Measurements from ENCODE around the gene SUMO1. TPM values are rescaled to one million over a fixed set of nuclear protein-coding genes. Genes with fewer than 3 reads are reported as not detected.

Gene SUMO1
- total RNA-seq, 2 donors from 2014 or later: 72.5 to 76.4 TPM

- ATAC-seq: no peak
- intact Hi-C loops (cut with DNase I, micrococcal nuclease): no loop called here
Observed at GRCh38 chr2:202203348-202203747, 35.0 kb downstream of the SUMO1 start.

GRCh38 chr2:202201220-202202160, 36.9 kb downstream of the SUMO1 start:
- ATAC-seq: no peak
- intact Hi-C loops (cut with DNase I, micrococcal nuclease): no loop called here
- no peak for DNase-seq

More at GRCh38 chr2:202203348-202203747, 35.0 kb downstream of the SUMO1 start:
- no peak for DNase-seq

GRCh38 chr2:202196727-202197126, 41.7 kb downstream of the SUMO1 start:
- ATAC-seq (no peak), DNase-seq (no peak)
- intact Hi-C loops (cut with DNase I, micrococcal nuclease): no loop called here

GRCh38 chr2:202194418-202194817, 44.0 kb downstream of the SUMO1 start:
- DNase-seq (no peak), ATAC-seq (no peak)
- intact Hi-C loops (cut with DNase I, micrococcal nuclease): no loop called here

- intact Hi-C loops (cut with DNase I, micrococcal nuclease): no loop called here
- ATAC-seq (no peak), DNase-seq (no peak)
Observed at GRCh38 chr2:202193881-202194353, 44.5 kb downstream of the SUMO1 start.

- no peak for ATAC-seq
- DNase-seq: no peak
- intact Hi-C loops (cut with DNase I, micrococcal nuclease): no loop called here
Observed at GRCh38 chr2:202193305-202193704, 45.1 kb downstream of the SUMO1 start.

GRCh38 chr2:202187570-202187969, 50.8 kb downstream of the SUMO1 start:
- ATAC-seq (peak; percentile 88), DNase-seq (no peak)
- intact Hi-C loops (cut with DNase I, micrococcal nuclease): no loop called here

- ATAC-seq (no peak), DNase-seq (no peak)
- intact Hi-C loops (cut with DNase I, micrococcal nuclease): no loop called here
Observed at GRCh38 chr2:202186641-202187202, 51.7 kb downstream of the SUMO1 start.

- no peak for ATAC-seq
- no peak for DNase-seq
- intact Hi-C loops (cut with DNase I, micrococcal nuclease): no loop called here
Observed at GRCh38 chr2:202185156-202185555, 53.2 kb downstream of the SUMO1 start.

- no peak for DNase-seq
- intact Hi-C loops (cut with DNase I, micrococcal nuclease): no loop called here
- no peak for ATAC-seq
Observed at GRCh38 chr2:202184557-202184956, 53.8 kb downstream of the SUMO1 start.

GRCh38 chr2:202178346-202178958, 59.9 kb downstream of the SUMO1 start:
- peak; percentile 77 for ATAC-seq
- intact Hi-C loops (cut with DNase I, micrococcal nuclease): loop anchor here (5.0 to 10.0 kb wide), 4 partner anchors 146 to 386 kb away; partner anchors contain the start of gene FZD7 (in 1 of the 2)
- peak in 1 of 2 donors; percentile 45 for DNase-seq

- ATAC-seq: no peak
- intact Hi-C loops (cut with DNase I, micrococcal nuclease): loop anchor here in 1 of 2 donors (10.0 kb wide), 1 partner anchor 318 kb away; no protein-coding TSS in a partner anchor
Observed at GRCh38 chr2:202172439-202173211, 65.8 kb downstream of the SUMO1 start.

GRCh38 chr2:202171241-202171825, 67.1 kb downstream of the SUMO1 start:
- no peak for ATAC-seq
- intact Hi-C loops (cut with DNase I, micrococcal nuclease): loop anchor here in 1 of 2 donors (10.0 kb wide), 1 partner anchor 317 kb away; no protein-coding TSS in a partner anchor
- DNase-seq: peak in 1 of 2 donors; percentile 12

More at GRCh38 chr2:202172439-202173211, 65.8 kb downstream of the SUMO1 start:
- no peak for DNase-seq

- no peak for ATAC-seq
- no peak for DNase-seq
- intact Hi-C loops (cut with DNase I, micrococcal nuclease): loop anchor here in 1 of 2 donors (10.0 kb wide), 1 partner anchor 315 kb away; no protein-coding TSS in a partner anchor
Observed at GRCh38 chr2:202169832-202170424, 68.5 kb downstream of the SUMO1 start.

- no peak for ATAC-seq
- intact Hi-C loops (cut with DNase I, micrococcal nuclease): no loop called here
- DNase-seq: no peak
Observed at GRCh38 chr2:202169131-202169530, 69.3 kb downstream of the SUMO1 start.

- intact Hi-C loops (cut with DNase I, micrococcal nuclease): no loop called here
- ATAC-seq (no peak), DNase-seq (no peak)
Observed at GRCh38 chr2:202165945-202166344, 72.5 kb downstream of the SUMO1 start.

GRCh38 chr2:202165208-202165607, 73.2 kb downstream of the SUMO1 start:
- ATAC-seq (peak; percentile 53), DNase-seq (no peak)
- intact Hi-C loops (cut with DNase I, micrococcal nuclease): no loop called here

- ATAC-seq (no peak), DNase-seq (no peak)
Observed at GRCh38 chr2:202164411-202164810, 74.0 kb downstream of the SUMO1 start.

More at GRCh38 chr2:202164411-202164810, 74.0 kb downstream of the SUMO1 start:
- intact Hi-C loops (cut with DNase I, micrococcal nuclease): no loop called here
